NCI-H1417 (cell line): ENCODE data around the gene SLC1A4.

ENCODE experiments used
- DNase-seq, 3 experiments: peaks; one replicate each; lab custom pipeline; 2025; lab: John Stamatoyannopoulos, UW

The SLC1A4 gene

GRCh38 chr2:65054749-65055421 is 65.7 kb downstream of the SLC1A4 start:
- DNase-seq, result no peak

GRCh38 chr2:65055422-65056214 is 66.4 kb downstream of the SLC1A4 start:
- peak; percentile 93 to 97 (median 96) for DNase-seq

- DNase-seq, result peak; percentile 99 to 100 (median 99)
These were observed 67.2 kb downstream of the SLC1A4 start, which contains the start of gene CEP68 for GRCh38 chr2:65056215-65057053. TSS of gene CEP68 (plus strand) at chr2:65056416. CDS start at chr2:65069445, 13,029 bp downstream.

GRCh38 chr2:65057054-65057375 is 67.8 kb downstream of the SLC1A4 start:
- DNase-seq, result no peak

- peak; percentile 33 to 75 (median 67) for DNase-seq
These were observed 68.3 kb downstream of the SLC1A4 start for GRCh38 chr2:65057391-65058052.

GRCh38 chr2:65059071-65059470 is 69.9 kb downstream of the SLC1A4 start:
- DNase-seq, result no peak

GRCh38 chr2:65061146-65061909 is 72.1 kb downstream of the SLC1A4 start:
- DNase-seq, result no peak

- DNase-seq, result no peak
These were observed 72.7 kb downstream of the SLC1A4 start for GRCh38 chr2:65061910-65062339.

- no peak for DNase-seq
These were observed 73.9 kb downstream of the SLC1A4 start for GRCh38 chr2:65062843-65063825.

- DNase-seq, result peak in 2 of 3 experiments; percentile 42 to 85
These were observed 75.7 kb downstream of the SLC1A4 start for GRCh38 chr2:65064728-65065552.

- DNase-seq, result no peak
These were observed 78.8 kb downstream of the SLC1A4 start for GRCh38 chr2:65067806-65068553.

GRCh38 chr2:65069439-65069824 is 80.2 kb downstream of the SLC1A4 start:
- DNase-seq, result no peak

GRCh38 chr2:65070172-65070830 is 81.1 kb downstream of the SLC1A4 start:
- no peak for DNase-seq

GRCh38 chr2:65070856-65071255 is 81.7 kb downstream of the SLC1A4 start:
- no peak for DNase-seq

GRCh38 chr2:65071499-65072180 is 82.4 kb downstream of the SLC1A4 start:
- no peak for DNase-seq

- no peak for DNase-seq
These were observed 83.2 kb downstream of the SLC1A4 start for GRCh38 chr2:65072181-65072970.
